NCI-H1105 treated with DMSO at 0.1 percent for 48 hours (cell line): Measurements from ENCODE around the gene PAX5.

ENCODE experiments used
- DNase-seq: peaks from one replicate; lab custom pipeline; 2025; lab: John Stamatoyannopoulos, UW

The PAX5 gene

DNA sequence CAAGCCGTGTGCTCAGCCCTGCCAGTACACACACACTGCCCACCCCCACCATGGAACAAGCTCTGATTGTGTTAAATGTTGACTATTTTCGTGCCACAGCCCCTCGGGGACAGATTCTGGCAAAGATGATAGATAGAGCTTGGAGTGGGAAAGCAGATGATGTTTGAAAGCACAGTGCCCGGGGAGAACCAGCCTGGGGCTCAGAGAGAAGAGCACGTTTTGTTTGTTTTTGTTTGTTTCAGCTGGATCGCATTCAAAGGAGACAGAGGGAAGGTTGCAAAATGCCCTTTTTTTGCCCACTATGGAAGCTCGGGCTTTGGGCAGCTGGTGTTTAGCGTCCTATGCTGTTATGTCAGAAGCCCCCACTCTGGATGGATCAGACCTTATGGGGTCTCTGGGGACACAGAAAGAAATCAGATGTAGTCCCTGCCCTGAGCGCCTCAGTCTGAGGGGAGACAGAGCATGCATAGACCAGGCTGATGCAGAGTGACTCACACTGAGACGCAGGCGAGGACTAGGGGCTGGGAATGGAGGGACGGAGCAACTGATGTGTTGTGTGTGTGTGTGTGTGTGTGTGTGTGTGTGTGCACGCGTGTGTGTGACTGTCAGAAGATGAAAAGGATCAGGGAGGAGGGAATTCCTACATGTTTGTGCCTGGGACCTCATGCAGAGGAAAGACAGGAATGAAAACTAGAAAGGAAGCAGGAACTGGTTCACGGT, 231.7 kb downstream of the PAX5 start:
- DNase-seq: peak; percentile 23

- no peak for DNase-seq
These were observed 233.6 kb downstream of the PAX5 start for GRCh38 chr9:36800455-36800854.

GRCh38 chr9:36798350-36799065, 235.6 kb downstream of the PAX5 start:
- peak; percentile 7 for DNase-seq

DNA sequence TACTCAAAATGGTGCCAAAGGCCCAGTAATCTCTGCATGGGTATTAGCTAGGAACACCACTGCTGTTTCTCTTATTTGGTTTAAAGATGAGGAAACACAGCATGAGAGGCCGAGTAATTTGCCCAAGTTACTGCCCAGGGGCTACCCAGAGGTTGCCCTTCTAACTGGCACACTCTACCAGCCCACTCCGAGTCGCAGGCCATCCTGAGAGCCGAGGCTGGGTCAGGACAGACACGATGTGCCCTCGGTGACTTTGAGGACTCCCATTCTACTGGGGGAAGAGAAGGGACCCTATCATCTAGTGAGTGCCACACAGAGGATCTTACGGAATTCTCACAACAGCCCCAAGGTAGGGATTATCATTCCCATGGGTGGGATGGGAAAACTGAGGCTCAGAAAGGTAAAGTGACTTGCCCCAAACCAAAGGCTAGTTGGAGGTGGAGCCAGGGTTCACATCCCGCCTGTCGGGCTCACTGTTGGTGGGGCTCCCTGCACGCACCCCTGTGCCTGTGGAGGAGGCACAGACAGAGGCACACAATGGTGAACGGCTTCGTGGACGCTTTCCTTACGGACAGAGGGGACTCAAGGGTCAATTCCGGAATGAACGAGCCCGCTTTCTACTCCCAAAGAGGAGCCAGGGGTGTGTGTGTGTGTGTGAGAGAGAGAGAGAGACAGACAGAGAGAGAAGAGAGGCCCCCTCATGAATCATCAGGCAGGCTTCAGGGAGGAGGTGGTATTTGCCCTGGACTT, 236.4 kb downstream of the PAX5 start:
- no peak for DNase-seq

GRCh38 chr9:36796671-36797419, 237.2 kb downstream of the PAX5 start:
- no peak for DNase-seq

GRCh38 chr9:36794461-36794860, 239.6 kb downstream of the PAX5 start:
- no peak for DNase-seq

GRCh38 chr9:36793277-36793676, 240.8 kb downstream of the PAX5 start:
- DNase-seq: peak; percentile 15

DNA sequence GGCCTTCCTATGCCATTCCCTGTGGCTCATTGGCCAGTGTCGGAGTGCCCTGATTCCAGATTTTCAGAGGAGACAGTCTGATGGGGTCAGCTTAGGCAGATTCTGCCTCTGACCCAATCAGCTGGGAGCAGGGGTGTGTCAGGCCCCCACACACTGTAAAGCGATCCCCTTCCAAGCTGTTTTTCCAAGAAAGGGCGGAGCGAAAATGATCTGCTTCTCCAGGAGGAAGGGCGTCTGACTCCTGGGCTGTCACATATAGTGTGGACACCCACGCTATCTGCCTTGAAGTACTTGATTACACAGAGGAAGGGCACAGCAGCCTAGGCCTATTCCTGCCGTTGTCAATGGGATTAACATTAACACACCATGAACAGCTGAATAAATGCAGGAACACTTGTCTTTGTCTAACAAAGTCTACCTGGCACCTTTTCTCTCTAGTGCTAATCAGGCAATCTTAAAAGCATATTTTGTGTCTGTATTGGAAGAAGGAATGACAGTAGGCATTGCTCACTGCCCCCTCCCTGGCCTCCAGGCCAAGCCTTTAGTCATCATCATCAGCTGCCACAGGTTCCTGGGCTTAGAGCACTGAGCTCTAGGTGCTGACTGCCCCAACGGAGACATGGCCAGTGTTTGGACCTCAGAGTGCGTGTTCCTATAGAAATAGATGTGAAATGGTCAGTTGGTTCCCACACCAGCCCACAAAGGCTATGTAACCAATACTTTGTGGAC, 242.7 kb downstream of the PAX5 start:
- no peak for DNase-seq

GRCh38 chr9:36789886-36790285, 244.2 kb downstream of the PAX5 start:
- DNase-seq: no peak

DNA sequence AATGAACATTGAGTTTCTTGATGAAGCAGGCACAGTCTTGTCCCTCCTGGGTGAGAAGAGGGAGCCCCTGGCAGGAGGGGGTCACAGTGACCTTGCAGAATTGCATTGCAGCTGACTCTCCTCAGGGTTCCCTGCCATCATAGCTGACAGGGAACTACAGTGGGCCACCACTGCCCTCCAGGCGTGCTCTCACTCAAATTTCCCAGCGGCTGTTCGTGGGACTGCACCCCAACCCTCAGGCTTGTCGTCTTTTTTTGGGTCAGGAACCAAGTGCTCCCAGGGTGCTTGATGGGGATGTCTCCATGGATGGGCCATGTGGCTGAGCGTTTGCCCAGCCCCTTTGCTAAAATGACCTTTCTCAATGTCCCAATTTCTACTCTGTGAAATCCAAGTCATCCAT, 245.5 kb downstream of the PAX5 start:
- DNase-seq: no peak

GRCh38 chr9:36787709-36788108, 246.4 kb downstream of the PAX5 start:
- DNase-seq: no peak
